GM13976 (cell line): ENCODE measurements around the gene CBX5.

Experiments used
- DNase-seq: peaks from one replicate; pipeline ENCODE4 v3.0.0; 2012; ENCODE audit warnings: low spot score
- CTCF ChIP-seq: IDR thresholded peaks from 2 replicates; pipeline ENCODE4 v1.5.1; 2012; ENCODE audit warnings: borderline replicate concordance, mild to moderate bottlenecking; ENCODE audit not compliant: insufficient read depth; ENCODE audit errors: extremely low read depth, missing control alignments, control extremely low read depth
- in situ Hi-C: fragments of 300-500 bp; cut with MboI; formaldehyde crosslinking; loops from one replicate; pipeline ENCODE4 v1.12.0; 2022; ENCODE audit warnings: low sequenced_read_pairs, mixed read lengths, inconsistent platforms; ENCODE audit not compliant: unreplicated experiment

CBX5 gene

GRCh38 chr12:54306925-54307741 is 27.2 kb upstream of the CBX5 start:
- no peak for DNase-seq
- TF ChIP-seq CTCF = no peak
- in situ Hi-C loops = no loop called here

- TF ChIP-seq CTCF = no peak
- in situ Hi-C loops = no loop called here
- DNase-seq = no peak
These were observed 24.4 kb upstream of the CBX5 start for GRCh38 chr12:54304187-54304810.

- in situ Hi-C loops = no loop called here
- no peak for DNase-seq
- no peak for TF ChIP-seq CTCF
These were observed 23.7 kb upstream of the CBX5 start for GRCh38 chr12:54303640-54304039.

- TF ChIP-seq CTCF = no peak
- DNase-seq = no peak
- in situ Hi-C loops = no loop called here
These were observed 21.6 kb upstream of the CBX5 start for GRCh38 chr12:54301428-54302048.

- in situ Hi-C loops = no loop called here
- no peak for DNase-seq
- no peak for TF ChIP-seq CTCF
These were observed 21.0 kb upstream of the CBX5 start, which contains the start of gene NFE2 for GRCh38 chr12:54300732-54301427. NFE2 (minus strand) TSS chr12:54301015; CDS start chr12:54295248, 5,767 bp downstream.

GRCh38 chr12:54300225-54300731 is 20.4 kb upstream of the CBX5 start:
- DNase-seq = no peak
- in situ Hi-C loops = no loop called here

More at GRCh38 chr12:54300225-54300731, 20.4 kb upstream of the CBX5 start:
- TF ChIP-seq CTCF = no peak
